HepG2 (cell line): Measurements from ENCODE around the gene GPR39. TPM values are rescaled to one million over a fixed set of nuclear protein-coding genes. Genes with fewer than 3 reads are reported as not detected.

Source experiments
- ATAC-seq: fragments of 200-7000 bp; cut with Tn5 transposase; 3 replicates; pipeline ENCODE4 v1.9.1; 2020; ENCODE audit warnings: mild to moderate bottlenecking, moderate library complexity
- BruUV-seq: library from RNA; stranded (reverse); fragments of 400-500 nt; replicated peaks from 2 replicates; lab custom pipeline; 2021; lab: Mats Ljungman, UMichigan
- CTCF ChIA-PET: fragments of 300-600 bp; formaldehyde crosslinking; extraction: SDS; loops from one replicate; lab custom pipeline; 2021; ENCODE audit warnings: low total read pairs, inconsistent platforms, low intra/inter-chr PET ratio; lab: Yijun Ruan, JAX
- POLR2A ChIA-PET: fragments of 350-600 bp; sonication (Branson Sonifier 250); formaldehyde crosslinking; loops from one replicate; lab custom pipeline; 2020; ENCODE audit warnings: antibody characterized with exemption, inconsistent platforms; lab: Yijun Ruan, JAX
- DNase-seq: peaks from one replicate; pipeline ENCODE4 v3.0.0-alpha.2; 2015; ENCODE audit warnings: low spot score
- FAIRE-seq: peaks from 3 replicates; lab custom pipeline; 2011; peaks lifted over from hg19 to GRCh38; lab: Jason Lieb, UNC
- H2AFZ ChIP-seq: one replicate; pipeline ENCODE4 v1.6.1; 2011; ENCODE audit warnings: low read length, inconsistent platforms
- H3K27ac ChIP-seq: fragments of 300-600 bp; 3 replicates; pipeline ENCODE4 v1.8.0; 2011; ENCODE audit warnings: mixed run types, mild to moderate bottlenecking, mixed read lengths, low read length, inconsistent platforms; ENCODE audit not compliant: insufficient read depth; ENCODE audit errors: extremely low read length
- H3K27me3 ChIP-seq, 2 experiments: fragments of 200-600 bp in 1 of 2; 2 replicates in 1 of 2; 3 replicates in 1 of 2; pipeline versions ENCODE4 v1.6.0 to v1.8.0; 2011; ENCODE audit warnings: low read length in 2 of 2, mild to moderate bottlenecking in 2 of 2, moderate library complexity in 2 of 2, inconsistent platforms in 1 of 2; ENCODE audit not compliant: insufficient read depth in 2 of 2, control insufficient read depth in 1 of 2
- H3K36me3 ChIP-seq, 2 experiments: fragments of 200-600 bp in 1 of 2; replicated peaks in 1 of 2; 2 replicates in 1 of 2; 3 replicates in 1 of 2; pipeline versions ENCODE4 v1.5.1 to v1.8.0; 2011; ENCODE audit warnings: low read length in 2 of 2, inconsistent platforms in 1 of 2; ENCODE audit not compliant: insufficient read depth in 2 of 2, control insufficient read depth in 1 of 2
- H3K4me1 ChIP-seq: 2 replicates; pipeline ENCODE4 v1.5.1; 2012; ENCODE audit warnings: low read length, inconsistent platforms; ENCODE audit not compliant: insufficient read depth
- H3K4me2 ChIP-seq: 2 replicates; pipeline ENCODE4 v1.6.0; 2011; ENCODE audit warnings: low read depth, low read length, inconsistent platforms
- H3K4me3 ChIP-seq, 3 experiments: fragments of 200-600 bp in 1 of 3; sonication (generic), shearing (Covaris generic) in 1 of 3; replicated peaks in 1 of 3; 2 replicates each; pipeline ENCODE4 v1.5.1; 2011 to 2016; ENCODE audit warnings: low read length in 3 of 3, inconsistent platforms in 2 of 3, low read depth in 2 of 3, mild to moderate bottlenecking in 2 of 3, control low read depth in 1 of 3, mixed read lengths in 1 of 3; ENCODE audit not compliant: insufficient read depth in 1 of 3
- H3K79me2 ChIP-seq: one replicate; pipeline ENCODE4 v1.6.1; 2011; ENCODE audit warnings: low read length, inconsistent platforms; ENCODE audit not compliant: insufficient read depth
- H3K9ac ChIP-seq: 2 replicates; pipeline ENCODE4 v1.6.0; 2011; ENCODE audit warnings: mild to moderate bottlenecking, low read depth, low read length, inconsistent platforms; ENCODE audit not compliant: insufficient read depth
- H3K9me3 ChIP-seq: 2 replicates; pipeline ENCODE4 v1.5.1; 2012; ENCODE audit warnings: mild to moderate bottlenecking, low read length
- H4K20me1 ChIP-seq: 2 replicates; pipeline ENCODE4 v1.6.0; 2011; ENCODE audit warnings: inconsistent platforms, mild to moderate bottlenecking, low read length, moderate library complexity; ENCODE audit not compliant: insufficient read depth
- ARNTL ChIP-seq: sonication (generic); formaldehyde crosslinking; IDR thresholded peaks from 2 replicates; pipeline ENCODE4 v1.4.0; 2020; ENCODE audit warnings: mild to moderate bottlenecking, missing genetic modification reagents
- ATF4 ChIP-seq, 2 experiments: fragments of 450-650 bp in 1 of 2; sonication (generic) in 1 of 2; formaldehyde crosslinking; IDR thresholded peaks; 2 replicates each; pipeline versions ENCODE4 v1.5.0 to v1.8.0; 2020 to 2022; ENCODE audit warnings: mild to moderate bottlenecking in 1 of 2, missing genetic modification reagents in 1 of 2
- ATM ChIP-seq: fragments of 450-650 bp; IDR thresholded peaks from 2 replicates; pipeline ENCODE4 v1.7.1; 2017; ENCODE audit warnings: mild to moderate bottlenecking, borderline replicate concordance
- HDAC1 ChIP-seq: sonication (generic); formaldehyde crosslinking; IDR thresholded peaks from 2 replicates; pipeline ENCODE4 v1.5.1; 2020; ENCODE audit warnings: mild to moderate bottlenecking, missing genetic modification reagents
- HNRNPUL1 ChIP-seq: fragments of 200-400 bp; formaldehyde crosslinking; IDR thresholded peaks from 2 replicates; pipeline ENCODE4 v1.6.1; 2017; ENCODE audit warnings: low read depth, mild to moderate bottlenecking, low read length, moderate library complexity
- HOXD1 ChIP-seq: sonication (generic); formaldehyde crosslinking; IDR thresholded peaks from 2 replicates; pipeline ENCODE4 v1.5.0; 2020; ENCODE audit warnings: missing genetic modification reagents
- KLF11 ChIP-seq: IDR thresholded peaks from 2 replicates; pipeline ENCODE4 v1.6.1; 2016; ENCODE audit warnings: missing compliant biosample characterization
- MBNL3 ChIP-seq: fragments of 250-450 bp; sonication (Bioruptor Pico); conservative IDR thresholded peaks from 2 replicates; pipeline ENCODE4 v1.8.0; 2022; ENCODE audit warnings: mild to moderate bottlenecking, inconsistent platforms
- MTF1 ChIP-seq: sonication (generic); formaldehyde crosslinking; IDR thresholded peaks from 2 replicates; pipeline ENCODE4 v1.5.0; 2020; ENCODE audit warnings: missing genetic modification reagents
- SALL1 ChIP-seq: sonication (generic); formaldehyde crosslinking; IDR thresholded peaks from 2 replicates; pipeline ENCODE4 v1.8.0; 2022; ENCODE audit warnings: mild to moderate bottlenecking, missing genetic modification reagents
- STAG1 ChIP-seq: sonication (generic); formaldehyde crosslinking; IDR thresholded peaks from 2 replicates; pipeline ENCODE4 v1.4.0; 2020; ENCODE audit warnings: missing genetic modification reagents
- U2AF1 ChIP-seq: fragments of 200-400 bp; formaldehyde crosslinking; optimal IDR thresholded peaks from 2 replicates; pipeline ENCODE3; 2017; ENCODE audit warnings: mild to moderate bottlenecking, low read depth, low read length
- ZFP90 ChIP-seq: sonication (generic); formaldehyde crosslinking; IDR thresholded peaks from 2 replicates; pipeline ENCODE4 v1.8.0; 2022; ENCODE audit warnings: missing genetic modification reagents, mild to moderate bottlenecking, inconsistent platforms, borderline replicate concordance
- ZNF674 ChIP-seq: sonication (generic); formaldehyde crosslinking; IDR thresholded peaks from 2 replicates; pipeline ENCODE4 v1.5.0; 2020; ENCODE audit warnings: low read depth, mild to moderate bottlenecking, missing genetic modification reagents
- ZNF772 ChIP-seq: sonication (generic); formaldehyde crosslinking; IDR thresholded peaks from 2 replicates; pipeline ENCODE4 v1.5.0; 2020; ENCODE audit warnings: mild to moderate bottlenecking, missing genetic modification reagents
- ZNF841 ChIP-seq: sonication (generic); formaldehyde crosslinking; IDR thresholded peaks from 2 replicates; pipeline ENCODE4 v1.8.1; 2023; ENCODE audit warnings: missing genetic modification reagents, borderline replicate concordance
- WGBS: methylation state at CpG from one replicate; pipeline ENCODE4 v1.1.6; 2017; ENCODE audit warnings: low lambda C conversion rate; 5-methylcytosine and 5-hydroxymethylcytosine counted together
- in situ Hi-C: cut with HindIII; loops from 2 replicates; pipeline ENCODE4 v1.10.0; 2017; ENCODE audit warnings: low pct_unique_long_range_greater_than_20kb; ENCODE audit not compliant: extremely low pct_ligation_motif_present
- intact Hi-C: fragments of 100-400 bp; cut with micrococcal nuclease; formaldehyde crosslinking; loops from one replicate; pipeline ENCODE4 v1.10.0; 2022; ENCODE audit not compliant: unreplicated experiment
- polyA plus RNA-seq, 8 experiments: library from polyadenylated mRNA; depleted of rRNA in 3 of 8; stranded (reverse) in 7 of 8; unstranded in 1 of 8; fragments of >200 nt; fragmentation: Illumina TruSeq in 4 of 8; extraction: Trizol in 4 of 8; gene quantifications; 2 replicates each; pipeline versions ENCODE4 v1.2.1 to v1.2.3, GENCODE V29; 2011 to 2016; ENCODE audit warnings: low read depth in 4 of 8, missing spikeins in 1 of 8, mixed read lengths in 1 of 8; ENCODE audit not compliant: insufficient read depth in 1 of 8
- total RNA-seq, 5 experiments: library from RNA; depleted of rRNA; stranded (reverse); fragments of >200 nt; fragmentation: Illumina TruSeq; extraction: Trizol; gene quantifications; 2 replicates each; pipeline ENCODE4 v1.2.3, GENCODE V29; 2016; ENCODE audit warnings: low read depth in 1 of 5
- TF ChIP-seq, protein P1 (sequence below): sonication (generic); formaldehyde crosslinking; IDR thresholded peaks from 2 replicates; pipeline ENCODE4 v1.5.0; 2020; ENCODE audit warnings: mild to moderate bottlenecking, missing genetic modification reagents

The GPR39 gene
- total and polyA plus RNA-seq, 2 of the 13 experiments (the other 11 are each of a cell fraction or from before 2014, with no cell fraction given) = 0.16 to 0.62 TPM

DNA sequence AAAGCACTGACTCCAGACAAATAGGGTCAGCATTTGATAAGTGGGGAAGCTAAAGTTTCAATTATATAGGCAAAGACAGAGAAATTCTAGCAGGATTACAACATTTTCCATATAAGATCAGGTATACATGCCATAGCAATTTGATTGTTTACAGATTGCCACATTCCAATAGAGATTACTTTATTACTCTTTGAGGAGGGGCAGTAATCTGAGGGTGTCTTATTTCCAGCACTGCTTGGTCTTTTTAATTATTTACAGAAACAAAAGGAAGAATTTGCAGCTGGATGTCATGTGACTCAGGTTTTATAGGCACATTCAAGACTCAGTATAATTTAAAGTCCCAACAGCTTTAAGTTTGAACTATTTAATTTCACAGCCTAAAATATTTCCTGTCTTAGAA is 42.5 kb upstream of the GPR39 start (continued):
- no peak for TF ChIP-seq ATF4 (CRISPR knock-in tag; IDR thresholded peaks at IDR 0.05)
- TF ChIP-seq, all 625 proteins: peak for 0

- ATAC-seq (no peak), DNase-seq (no peak)
- H3K27me3 ChIP-seq = no peaks in the 10 kb centered on the region
- no peak overlapping the region for H2AFZ ChIP-seq
- H3K9ac ChIP-seq = no peak overlapping the region
- BruUV-seq = no TSS peak
- CTCF ChIA-PET = no interaction called here
- no peak overlapping the region for H3K27ac ChIP-seq
- H3K4me2 ChIP-seq = no peak overlapping the region
- H3K36me3 ChIP-seq = no peaks in the 10 kb centered on the region
- whole genome bisulfite sequencing = 47% methylated on average over 2 of the region's 2 CpGs
- TF ChIP-seq STAG1 (CRISPR knock-in tag) = no peak
- no peak for TF ChIP-seq ZNF674
- no peak for TF ChIP-seq HNRNPUL1
- no peak for TF ChIP-seq ATM
- TF ChIP-seq KLF11 = no peak
- no peak for TF ChIP-seq MBNL3 (CRISPR knock-in tag)
- TF ChIP-seq ZNF841 (CRISPR knock-in tag) = no peak
- no peak for TF ChIP-seq SALL1
- no peak for TF ChIP-seq HOXD1
- TF ChIP-seq ZFP90 = no peak
- TF ChIP-seq U2AF1 = no peak
- TF ChIP-seq ZNF772 (CRISPR knock-in tag) = no peak
- TF ChIP-seq HDAC1 = no peak
- no peak for TF ChIP-seq MTF1
- TF ChIP-seq, protein P1, sequence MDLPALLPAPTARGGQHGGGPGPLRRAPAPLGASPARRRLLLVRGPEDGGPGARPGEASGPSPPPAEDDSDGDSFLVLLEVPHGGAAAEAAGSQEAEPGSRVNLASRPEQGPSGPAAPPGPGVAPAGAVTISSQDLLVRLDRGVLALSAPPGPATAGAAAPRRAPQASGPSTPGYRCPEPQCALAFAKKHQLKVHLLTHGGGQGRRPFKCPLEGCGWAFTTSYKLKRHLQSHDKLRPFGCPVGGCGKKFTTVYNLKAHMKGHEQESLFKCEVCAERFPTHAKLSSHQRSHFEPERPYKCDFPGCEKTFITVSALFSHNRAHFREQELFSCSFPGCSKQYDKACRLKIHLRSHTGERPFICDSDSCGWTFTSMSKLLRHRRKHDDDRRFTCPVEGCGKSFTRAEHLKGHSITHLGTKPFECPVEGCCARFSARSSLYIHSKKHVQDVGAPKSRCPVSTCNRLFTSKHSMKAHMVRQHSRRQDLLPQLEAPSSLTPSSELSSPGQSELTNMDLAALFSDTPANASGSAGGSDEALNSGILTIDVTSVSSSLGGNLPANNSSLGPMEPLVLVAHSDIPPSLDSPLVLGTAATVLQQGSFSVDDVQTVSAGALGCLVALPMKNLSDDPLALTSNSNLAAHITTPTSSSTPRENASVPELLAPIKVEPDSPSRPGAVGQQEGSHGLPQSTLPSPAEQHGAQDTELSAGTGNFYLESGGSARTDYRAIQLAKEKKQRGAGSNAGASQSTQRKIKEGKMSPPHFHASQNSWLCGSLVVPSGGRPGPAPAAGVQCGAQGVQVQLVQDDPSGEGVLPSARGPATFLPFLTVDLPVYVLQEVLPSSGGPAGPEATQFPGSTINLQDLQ = no peak
- TF ChIP-seq ARNTL = no peak
- TF ChIP-seq, all 625 proteins: peak for 0
- H3K4me3 ChIP-seq = no peak overlapping the region
- intact Hi-C loops = no loop called here
- FAIRE-seq = no peak
- in situ Hi-C loops = no loop called here
- H3K79me2 ChIP-seq = no peaks in the 10 kb centered on the region
- H3K4me1 ChIP-seq = no peaks in the 10 kb centered on the region
- peaks cover 42% of the 10 kb centered on the region for H3K9me3 ChIP-seq
- H4K20me1 ChIP-seq = no peaks in the 10 kb centered on the region
- POLR2A ChIA-PET = no interaction called here
Observed at GRCh38 chr2:132374551-132374950, 42.1 kb upstream of the GPR39 start.
